RWPE2 (cell line): ENCODE data around the gene APLN.

ENCODE experiments used
- ATAC-seq: fragments of 200-7000 bp; cut with Tn5 transposase; 3 replicates; pipeline ENCODE4 v1.9.1; 2021; ENCODE audit warnings: low read depth
- DNase-seq: peaks from one replicate; pipeline ENCODE4 v3.0.0-alpha.2; 2020; ENCODE audit warnings: low spot score
- H3K27ac ChIP-seq: fragments of 450-650 bp; 2 replicates; pipeline ENCODE4 v1.5.1; 2017; ENCODE audit warnings: mild to moderate bottlenecking; ENCODE audit not compliant: poor library complexity, severe bottlenecking
- H3K27me3 ChIP-seq: fragments of 250-450 bp; sonication (Bioruptor Pico); 2 replicates; pipeline ENCODE4 v1.5.1; 2021; ENCODE audit warnings: mild to moderate bottlenecking, moderate library complexity; ENCODE audit not compliant: insufficient read depth, poor library complexity, severe bottlenecking
- H3K36me3 ChIP-seq: fragments of 250-450 bp; sonication (Bioruptor Pico); 2 replicates; pipeline ENCODE4 v1.5.1; 2020; ENCODE audit warnings: low read depth, mild to moderate bottlenecking, moderate library complexity
- H3K4me1 ChIP-seq: fragments of 250-450 bp; sonication (Bioruptor Pico); 2 replicates; pipeline ENCODE4 v1.5.1; 2021; ENCODE audit warnings: mild to moderate bottlenecking, moderate library complexity; ENCODE audit not compliant: insufficient read depth, poor library complexity, severe bottlenecking
- H3K4me3 ChIP-seq: fragments of 250-450 bp; sonication (Bioruptor Pico); 2 replicates; pipeline ENCODE4 v1.5.1; 2021; ENCODE audit warnings: mild to moderate bottlenecking, moderate library complexity; ENCODE audit not compliant: severe bottlenecking
- H3K9me3 ChIP-seq: fragments of 250-450 bp; sonication (Bioruptor Pico); 2 replicates; pipeline ENCODE4 v1.5.1; 2021; ENCODE audit warnings: mild to moderate bottlenecking, moderate library complexity; ENCODE audit not compliant: severe bottlenecking
- CTCF ChIP-seq: fragments of 450-650 bp; IDR thresholded peaks from one replicate; pipeline ENCODE4 v1.5.1; 2017; ENCODE audit warnings: mild to moderate bottlenecking, moderate library complexity; ENCODE audit not compliant: poor library complexity, severe bottlenecking

APLN gene

GRCh38 chrX:129614481-129615255 is 40.1 kb downstream of the APLN start:
- H3K27ac ChIP-seq: no peak overlapping the region
- no peak for TF ChIP-seq CTCF
- DNase-seq (no peak), ATAC-seq (no peak)
- no peaks in the 10 kb centered on the region for H3K4me1 ChIP-seq
- H3K36me3 ChIP-seq: no peaks in the 10 kb centered on the region
- H3K4me3 ChIP-seq: no peak overlapping the region
- H3K9me3 ChIP-seq: no peaks in the 10 kb centered on the region
- no peaks in the 10 kb centered on the region for H3K27me3 ChIP-seq

- Histone ChIP-seq H3K4me3 (no peak overlapping the region), H3K36me3 (no peaks in the 10 kb centered on the region), H3K27ac (no peak overlapping the region), H3K4me1 (no peaks in the 10 kb centered on the region), H3K27me3 (no peaks in the 10 kb centered on the region), H3K9me3 (no peaks in the 10 kb centered on the region)
- no peak for TF ChIP-seq CTCF
- no peak for DNase-seq
- ATAC-seq: no peak
Measured at GRCh38 chrX:129613596-129613995, 41.2 kb downstream of the APLN start.

GRCh38 chrX:129612396-129612795 is 42.4 kb downstream of the APLN start:
- TF ChIP-seq CTCF: no peak
- no peaks in the 10 kb centered on the region for H3K36me3 ChIP-seq
- H3K27ac ChIP-seq: no peak overlapping the region
- H3K4me3 ChIP-seq: no peak overlapping the region
- ATAC-seq (no peak), DNase-seq (no peak)
- no peaks in the 10 kb centered on the region for H3K4me1 ChIP-seq
- H3K9me3 ChIP-seq: no peaks in the 10 kb centered on the region
- H3K27me3 ChIP-seq: no peaks in the 10 kb centered on the region

- Histone ChIP-seq H3K4me1 (no peaks in the 10 kb centered on the region), H3K27ac (no peak overlapping the region), H3K4me3 (no peak overlapping the region), H3K36me3 (no peaks in the 10 kb centered on the region), H3K27me3 (no peaks in the 10 kb centered on the region), H3K9me3 (no peaks in the 10 kb centered on the region)
- no peak for TF ChIP-seq CTCF
- DNase-seq (no peak), ATAC-seq (no peak)
Measured at GRCh38 chrX:129609395-129609794, 45.4 kb downstream of the APLN start.

- Histone ChIP-seq H3K4me1 (no peaks in the 10 kb centered on the region), H3K36me3 (no peaks in the 10 kb centered on the region), H3K9me3 (no peaks in the 10 kb centered on the region), H3K27me3 (no peaks in the 10 kb centered on the region), H3K27ac (no peak overlapping the region), H3K4me3 (no peak overlapping the region)
- DNase-seq (no peak), ATAC-seq (no peak)
- TF ChIP-seq CTCF: no peak
Measured at GRCh38 chrX:129608496-129608895, 46.3 kb downstream of the APLN start.
